ENCODE data around the gene SAG.

DNA sequence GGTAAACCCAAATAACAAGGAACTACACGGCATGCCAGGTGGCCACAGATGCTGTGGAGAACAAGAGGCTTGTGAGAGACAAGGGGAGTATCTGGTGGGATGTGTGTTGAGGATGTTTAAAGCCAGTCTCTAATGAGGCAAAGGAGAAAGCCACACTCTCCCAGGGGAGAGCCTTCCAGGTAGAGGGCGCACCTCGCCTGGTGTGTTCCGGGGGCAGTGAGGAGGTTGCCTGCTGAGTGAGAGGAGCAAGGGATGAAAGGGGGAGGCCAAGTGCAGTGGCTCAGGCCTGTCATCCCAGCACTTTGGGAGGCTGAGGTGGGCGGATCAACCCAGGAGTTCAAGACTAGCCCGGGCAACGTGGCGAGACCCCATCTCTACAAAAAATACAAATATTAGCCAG is 16.2 kb downstream of the SAG start:
- no peak for TF ChIP-seq NFRKB (IDR thresholded peaks at IDR 0.05)
- TF ChIP-seq CTBP1 (IDR thresholded peaks at IDR 0.05; ENCODE audit: borderline replicate concordance), result no peak
